K562 (cell line): ENCODE measurements around the gene SH3D21. TPM values are rescaled to one million over a fixed set of nuclear protein-coding genes. Genes with fewer than 3 reads are reported as not detected.

Experiments
- ATAC-seq: fragments of 200-7000 bp; cut with Tn5 transposase; 3 replicates; pipeline ENCODE4 v1.9.1; 2020; ENCODE audit warnings: moderate library complexity
- BruUV-seq: library from RNA; stranded (reverse); fragments of 400-500 nt; replicated peaks from 2 replicates; lab custom pipeline; 2021; lab: Mats Ljungman, UMichigan
- CTCF ChIA-PET: fragments of 300-600 bp; formaldehyde crosslinking; extraction: SDS; loops from one replicate; lab custom pipeline; 2021; ENCODE audit warnings: low intra/inter-chr PET ratio; lab: Yijun Ruan, JAX
- POLR2A ChIA-PET: fragments of 300-600, 350-650 bp; sonication (Branson Sonifier 250); formaldehyde crosslinking; extraction: SDS; loops from one replicate; lab custom pipeline; 2021; ENCODE audit warnings: antibody characterized with exemption, inconsistent platforms; lab: Yijun Ruan, JAX
- DNase-seq, 4 experiments: peaks; one replicate each; pipeline versions ENCODE4 v3.0.0 to v3.0.0-alpha.2; 2011 to 2018; ENCODE audit warnings: low spot score in 3 of 4, mixed read lengths in 3 of 4; ENCODE audit errors: extremely low read depth in 1 of 4
- FAIRE-seq: peaks from 2 replicates; lab custom pipeline; 2011; peaks lifted over from hg19 to GRCh38; lab: Jason Lieb, UNC
- H2AFZ ChIP-seq: 2 replicates; pipeline ENCODE4 v1.6.0; 2011; ENCODE audit warnings: low read depth, low read length, control low read depth, inconsistent platforms
- H3K27ac ChIP-seq: fragments of 200-600 bp; 3 replicates; pipeline ENCODE4 v1.8.0; 2011; ENCODE audit warnings: low read depth, mild to moderate bottlenecking, control low read depth, inconsistent platforms, low read length, moderate library complexity, mixed read lengths; ENCODE audit errors: extremely low read depth
- H3K27me3 ChIP-seq, 2 experiments: fragments of 300-600 bp in 1 of 2; 2 replicates in 1 of 2; 3 replicates in 1 of 2; pipeline versions ENCODE4 v1.6.0 to v1.8.0; 2011; ENCODE audit warnings: inconsistent platforms in 2 of 2, low read length in 2 of 2, mild to moderate bottlenecking in 1 of 2, mixed read lengths in 1 of 2, moderate library complexity in 1 of 2; ENCODE audit not compliant: control insufficient read depth in 2 of 2, insufficient read depth in 2 of 2
- H3K36me3 ChIP-seq: fragments of 300-600 bp; 3 replicates; pipeline ENCODE4 v1.8.0; 2011; ENCODE audit warnings: mild to moderate bottlenecking, low read length, inconsistent platforms; ENCODE audit not compliant: control insufficient read depth, insufficient read depth
- H3K4me1 ChIP-seq, 2 experiments: fragments of 200-600 bp in 1 of 2; replicated peaks in 1 of 2; 2 replicates in 1 of 2; 3 replicates in 1 of 2; pipeline versions ENCODE4 v1.5.1 to v1.8.0; 2011; ENCODE audit warnings: inconsistent platforms in 2 of 2, low read length in 2 of 2, mild to moderate bottlenecking in 1 of 2, mixed read lengths in 1 of 2, moderate library complexity in 1 of 2; ENCODE audit not compliant: control insufficient read depth in 2 of 2, insufficient read depth in 2 of 2
- H3K4me2 ChIP-seq: 2 replicates; pipeline ENCODE4 v1.6.1; 2011; ENCODE audit warnings: low read length, control low read depth, inconsistent platforms, mixed read lengths; ENCODE audit not compliant: insufficient read depth
- H3K4me3 ChIP-seq: fragments of 200-600 bp; sonication (generic), shearing (Covaris generic); 2 replicates; pipeline ENCODE4 v1.5.1; 2016; ENCODE audit warnings: control low read depth, inconsistent platforms
- H3K79me2 ChIP-seq: fragments of 200-600 bp; 3 replicates; pipeline ENCODE4 v1.8.0; 2011; ENCODE audit warnings: low read length, inconsistent platforms; ENCODE audit not compliant: control insufficient read depth, insufficient read depth
- H3K9ac ChIP-seq, 2 experiments: 2 replicates each; pipeline versions ENCODE4 v1.6.0 to v1.6.1; 2011; ENCODE audit warnings: low read depth in 2 of 2, low read length in 2 of 2, control low read depth in 1 of 2, inconsistent platforms in 1 of 2, mild to moderate bottlenecking in 1 of 2, mixed read lengths in 1 of 2; ENCODE audit not compliant: insufficient read depth in 1 of 2
- H3K9me1 ChIP-seq: one replicate; pipeline ENCODE4 v1.6.0; 2011; ENCODE audit warnings: inconsistent platforms, mild to moderate bottlenecking, low read length, moderate library complexity; ENCODE audit not compliant: control insufficient read depth, insufficient read depth
- H3K9me3 ChIP-seq: replicated peaks from 2 replicates; pipeline ENCODE4 v1.5.1; 2011; ENCODE audit warnings: low read depth, low read length, inconsistent platforms; ENCODE audit not compliant: control insufficient read depth, insufficient read depth
- H4K20me1 ChIP-seq: replicated peaks from 2 replicates; pipeline ENCODE4 v1.6.1; 2011; ENCODE audit warnings: low read length, inconsistent platforms, mixed read lengths; ENCODE audit not compliant: control insufficient read depth, insufficient read depth
- ARHGAP35 ChIP-seq: fragments of 450-650 bp; IDR thresholded peaks from 2 replicates; pipeline ENCODE4 v1.6.1; 2018; ENCODE audit not compliant: partially characterized antibody
- CEBPG ChIP-seq, 3 experiments: fragments of 200-800 bp in 1 of 3; sonication (Bioruptor generic) in 1 of 3; sonication (generic) in 1 of 3; formaldehyde crosslinking in 1 of 3; IDR thresholded peaks in 2 of 3; conservative IDR thresholded peaks in 1 of 3; 2 replicates each; pipeline versions ENCODE4 v1.6.1 to v1.8.0; 2016 to 2022; ENCODE audit warnings: missing compliant biosample characterization in 2 of 3, missing genetic modification characterization in 2 of 3, mild to moderate bottlenecking in 1 of 3, missing genetic modification reagents in 1 of 3
- FUS ChIP-seq: fragments of 200-400 bp; formaldehyde crosslinking; optimal IDR thresholded peaks from 2 replicates; pipeline ENCODE3; 2017; ENCODE audit warnings: low read depth, low read length
- JUNB ChIP-seq: fragments of 450-650 bp; formaldehyde crosslinking; conservative IDR thresholded peaks from 2 replicates; pipeline ENCODE4 v1.4.0; 2020; ENCODE audit warnings: mild to moderate bottlenecking
- KLF16 ChIP-seq: IDR thresholded peaks from 2 replicates; pipeline ENCODE4 v1.6.1; 2016; ENCODE audit warnings: antibody characterized with exemption
- MIER1 ChIP-seq: fragments of 450-650 bp; IDR thresholded peaks from 2 replicates; pipeline ENCODE4 v1.6.1; 2016; ENCODE audit warnings: antibody characterized with exemption, mild to moderate bottlenecking, low read depth
- MXD1 ChIP-seq: fragments of 250-450 bp; sonication (Bioruptor Pico); IDR thresholded peaks from 2 replicates; pipeline ENCODE4 v1.8.0; 2021; ENCODE audit warnings: borderline replicate concordance, mild to moderate bottlenecking, moderate library complexity; ENCODE audit not compliant: poor library complexity, severe bottlenecking
- NFXL1 ChIP-seq: fragments of 450-650 bp; formaldehyde crosslinking; IDR thresholded peaks from 2 replicates; pipeline ENCODE4 v1.4.0; 2021; ENCODE audit warnings: mild to moderate bottlenecking
- NFYB ChIP-seq: IDR thresholded peaks from 2 replicates; pipeline ENCODE4 v1.6.1; 2011; ENCODE audit warnings: mild to moderate bottlenecking, moderate library complexity; ENCODE audit not compliant: insufficient read length; ENCODE audit errors: extremely low read depth
- NR2F6 ChIP-seq: fragments of 450-650 bp; formaldehyde crosslinking; IDR thresholded peaks from 2 replicates; pipeline ENCODE4 v1.4.0; 2020; ENCODE audit warnings: mild to moderate bottlenecking
- PHTF2 ChIP-seq: fragments of 250-450 bp; sonication (Bioruptor Pico); IDR thresholded peaks from 2 replicates; pipeline ENCODE4 v1.5.0; 2021; ENCODE audit warnings: mild to moderate bottlenecking
- PRMT5 ChIP-seq: sonication (generic); formaldehyde crosslinking; IDR thresholded peaks from 2 replicates; pipeline ENCODE4 v1.5.0; 2020; ENCODE audit warnings: missing genetic modification reagents
- TRIM28 ChIP-seq: fragments of 450-650 bp; IDR thresholded peaks from 2 replicates; pipeline ENCODE4 v1.6.1; 2017
- ZNF24 ChIP-seq: fragments of 450-650 bp; IDR thresholded peaks from 2 replicates; pipeline ENCODE4 v1.6.1; 2016
- ZNF586 ChIP-seq: fragments of 450-650 bp; formaldehyde crosslinking; conservative IDR thresholded peaks from 2 replicates; pipeline ENCODE4 v1.4.0; 2020; ENCODE audit warnings: mild to moderate bottlenecking, moderate library complexity
- WGBS: fragments of 100-300 bp; shearing (Covaris generic); methylation state at CpG from one replicate; pipeline ENCODE4 v1.1.6; 2016; ENCODE audit warnings: low coverage, mixed read lengths; ENCODE audit not compliant: insufficient coverage; ENCODE audit errors: missing lambda C conversion rate; 5-methylcytosine and 5-hydroxymethylcytosine counted together
- in situ Hi-C: fragments of 300-500 bp; cut with MboI; formaldehyde crosslinking; loops from 4 replicates; pipeline ENCODE4 v1.15.0; 2018; ENCODE audit warnings: inconsistent platforms, mixed read lengths
- intact Hi-C: fragments of 100-400 bp; cut with micrococcal nuclease; formaldehyde crosslinking; loops from 2 replicates; pipeline ENCODE4 v1.14.2; 2022
- polyA plus RNA-seq, 8 experiments: library from polyadenylated mRNA; depleted of rRNA in 4 of 8; stranded (reverse) in 5 of 8; unstranded in 3 of 8; fragments of >200 nt; fragmentation: Nextera tagmentation in 2 of 8; fragmentation: Illumina TruSeq in 1 of 8; extraction: Ambion mirVana in 2 of 8; extraction: Trizol in 1 of 8; gene quantifications; 2 replicates each; pipeline versions ENCODE4 v1.2.1 to v1.2.3, GENCODE V29; 2011 to 2014; ENCODE audit warnings: inconsistent platforms in 1 of 8, missing spikeins in 1 of 8
- total RNA-seq, 7 experiments: library from RNA; depleted of rRNA in 6 of 7; stranded (reverse); fragments of >200 nt in 6 of 7; fragmentation: Illumina TruSeq in 2 of 7; extraction: Trizol in 2 of 7; gene quantifications; 2 replicates each; pipeline versions ENCODE4 v1.2.1 to v1.2.3, GENCODE V29; 2011 to 2021; ENCODE audit warnings: low replicate concordance in 1 of 7
- TF ChIP-seq, protein P1 (sequence below): sonication (generic); formaldehyde crosslinking; IDR thresholded peaks from 2 replicates; pipeline ENCODE4 v1.8.0; 2023; ENCODE audit warnings: mild to moderate bottlenecking, missing genetic modification reagents

The SH3D21 gene
- total and polyA plus RNA-seq, 9 of the 15 experiments (the other 6 are each of a cell fraction or from before 2014, with no cell fraction given), result 0.01 to 4.7 (median 1.8) TPM

- Histone ChIP-seq H4K20me1 (peaks cover 6% of the 10 kb centered on the region; the same call in 1 of the 2 replicates), H3K27ac (no peak overlapping the region; the same call in 2 of the 3 replicates), H3K9ac (peak overlapping the region in 1 of 2 experiments; percentile 81; a peak in 2 of 4 replicates), H3K36me3 (peaks cover 48% of the 10 kb centered on the region), H3K79me2 (peaks cover 84% of the 10 kb centered on the region), H3K4me3 (no peak overlapping the region), H3K4me2 (no peak overlapping the region), H3K9me3 (no peaks in the 10 kb centered on the region), H3K9me1 (peaks cover 11% of the 10 kb centered on the region), H3K27me3 (no peaks in the 10 kb centered on the region), H3K4me1 (peaks cover 41 to 51% of the 10 kb centered on the region in 2 experiments), H2AFZ (no peak overlapping the region)
- 31% methylated on average over 7 of the region's 7 CpGs for WGBS
- FAIRE-seq, result peak; percentile 80
- peak; percentile 61 for ATAC-seq
- ChIA-PET CTCF (interaction anchor here (0.6 to 1.8 kb wide), 2 partner anchors 32 to 269 kb away, joined by 3 to 11 read pairs; no protein-coding TSS in a partner anchor), POLR2A (interaction anchor here (0.6 to 3.7 kb wide), 20 partner anchors 8 to 466 kb away, joined by 3 to 34 read pairs (median 4); partner anchors contain the start of genes LSM10 and TRAPPC3)
- intact Hi-C loops, result loop anchor here (2.0 kb wide), 2 partner anchors 48 to 52 kb away; no protein-coding TSS in a partner anchor
- BruUV-seq, result no TSS peak
- DNase-seq, result peak; percentile 89 to 91 (median 89)
- in situ Hi-C loops, result no loop called here
- TF ChIP-seq MIER1, result no peak
- TF ChIP-seq FUS, result no peak
- TF ChIP-seq KLF16, result 0 out of 2 replicates have a peak, but pooled peaks have one; percentile 25
- no peak for TF ChIP-seq NFXL1 (CRISPR knock-in tag)
- TF ChIP-seq ARHGAP35, result no peak
- TF ChIP-seq NR2F6 (CRISPR knock-in tag), result no peak
- no peak for TF ChIP-seq PRMT5 (CRISPR knock-in tag)
- TF ChIP-seq JUNB (CRISPR knock-in tag), result no peak
- TF ChIP-seq, protein P1, sequence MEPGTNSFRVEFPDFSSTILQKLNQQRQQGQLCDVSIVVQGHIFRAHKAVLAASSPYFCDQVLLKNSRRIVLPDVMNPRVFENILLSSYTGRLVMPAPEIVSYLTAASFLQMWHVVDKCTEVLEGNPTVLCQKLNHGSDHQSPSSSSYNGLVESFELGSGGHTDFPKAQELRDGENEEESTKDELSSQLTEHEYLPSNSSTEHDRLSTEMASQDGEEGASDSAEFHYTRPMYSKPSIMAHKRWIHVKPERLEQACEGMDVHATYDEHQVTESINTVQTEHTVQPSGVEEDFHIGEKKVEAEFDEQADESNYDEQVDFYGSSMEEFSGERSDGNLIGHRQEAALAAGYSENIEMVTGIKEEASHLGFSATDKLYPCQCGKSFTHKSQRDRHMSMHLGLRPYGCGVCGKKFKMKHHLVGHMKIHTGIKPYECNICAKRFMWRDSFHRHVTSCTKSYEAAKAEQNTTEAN (CRISPR knock-in tag), result no peak
- TF ChIP-seq CEBPG (CRISPR knock-in tag; IDR thresholded peaks at IDR 0.05), result no peak
- no peak for TF ChIP-seq CEBPG (tag; conservative IDR thresholded peaks at IDR 0.05 in 1 of 2, IDR thresholded peaks at IDR 0.05 in 1 of 2)
- no peak for TF ChIP-seq ZNF586 (CRISPR knock-in tag)
- no peak for TF ChIP-seq ZNF24
- TF ChIP-seq TRIM28, result no peak
- TF ChIP-seq NFYB, result no peak
- no peak for TF ChIP-seq PHTF2
- TF ChIP-seq MXD1, result no peak
Measured at GRCh38 chr1:36369061-36369861, 63.1 kb downstream of the SH3D21 start.
